PC-3 (cell line): ENCODE data around the gene DENND5B. TPM values are rescaled to one million over a fixed set of nuclear protein-coding genes. Genes with fewer than 3 reads are reported as not detected.
"Not testable (repeated sequence)": the region's sequence is repeated elsewhere in the genome, so short reads cannot be mapped to it uniquely, and the experiment has no call there.

Experiments used
- ATAC-seq: fragments of 200-7000 bp; cut with Tn5 transposase; 2 replicates; pipeline ENCODE4 v1.9.1; 2020; ENCODE audit warnings: mild to moderate bottlenecking, moderate library complexity
- BruUV-seq: library from RNA; stranded (reverse); fragments of 400-500 nt; replicated peaks from 2 replicates; lab custom pipeline; 2021; lab: Mats Ljungman, UMichigan
- CTCF ChIA-PET: fragments of 300-600 bp; sonication (Branson Sonifier 250); formaldehyde crosslinking; loops from one replicate; lab custom pipeline; 2022; ENCODE audit warnings: antibody characterized with exemption; lab: Charles Lee
- POLR2A ChIA-PET: fragments of 300-600 bp; sonication (Branson Sonifier 250); formaldehyde crosslinking; loops from one replicate; lab custom pipeline; 2022; ENCODE audit warnings: antibody characterized with exemption; ENCODE audit not compliant: unreplicated experiment; lab: Charles Lee
- DNase-seq: peaks from one replicate; pipeline ENCODE4 v3.0.0-alpha.2; 2015
- H2AFZ ChIP-seq: fragments of 300-600 bp; sonication (generic); 2 replicates; pipeline ENCODE4 v1.6.0; 2016; ENCODE audit warnings: antibody characterized with exemption, low read length
- H3F3A ChIP-seq: fragments of 300-600 bp; sonication (generic); one replicate; pipeline ENCODE4 v1.6.0; 2017; ENCODE audit warnings: antibody characterized with exemption, low read length, control low read depth, mild to moderate bottlenecking; ENCODE audit not compliant: unreplicated experiment
- H3K27ac ChIP-seq: fragments of 300-600 bp; sonication (generic); 2 replicates; pipeline ENCODE4 v1.5.1; 2016; ENCODE audit warnings: mild to moderate bottlenecking, low read length
- H3K27me3 ChIP-seq: fragments of 300-600 bp; sonication (generic); 2 replicates; pipeline ENCODE4 v1.6.1; 2016; ENCODE audit warnings: low read length, mixed read lengths
- H3K36me3 ChIP-seq: fragments of 300-600 bp; sonication (generic); 2 replicates; pipeline ENCODE4 v1.6.1; 2016; ENCODE audit warnings: low read depth, mixed run types, low read length, mixed read lengths
- H3K4me1 ChIP-seq: fragments of 300-600 bp; sonication (generic); 2 replicates; pipeline ENCODE4 v1.5.1; 2016; ENCODE audit warnings: low read length; ENCODE audit not compliant: insufficient read depth
- H3K4me2 ChIP-seq: fragments of 300-600 bp; sonication (generic); 2 replicates; pipeline ENCODE4 v1.6.0; 2016; ENCODE audit warnings: low read length
- H3K4me3 ChIP-seq: fragments of 300-600 bp; sonication (generic); 2 replicates; pipeline ENCODE4 v1.5.1; 2016; ENCODE audit warnings: mild to moderate bottlenecking, low read length, mixed read lengths
- H3K79me2 ChIP-seq: fragments of 300-600 bp; sonication (generic); 2 replicates; pipeline ENCODE4 v1.6.1; 2017; ENCODE audit warnings: low read length, mixed read lengths
- H3K9ac ChIP-seq: fragments of 300-600 bp; sonication (generic); 2 replicates; pipeline ENCODE4 v1.6.0; 2016; ENCODE audit warnings: mild to moderate bottlenecking, low read length
- H3K9me2 ChIP-seq: fragments of 300-600 bp; sonication (generic); replicated peaks from 2 replicates; pipeline ENCODE4 v1.6.1; 2016; ENCODE audit warnings: mixed run types, low read length, mixed read lengths
- H3K9me3 ChIP-seq: fragments of 300-600 bp; sonication (generic); 2 replicates; pipeline ENCODE4 v1.6.1; 2016; ENCODE audit warnings: low read length, mixed read lengths
- H4K20me1 ChIP-seq: fragments of 300-600 bp; sonication (generic); 2 replicates; pipeline ENCODE4 v1.6.1; 2016; ENCODE audit warnings: low read length, mixed read lengths
- EZH2 ChIP-seq: fragments of 300-600 bp; sonication (generic); IDR thresholded peaks from one replicate; pipeline ENCODE4 v1.6.1; 2017; ENCODE audit warnings: antibody characterized with exemption, mild to moderate bottlenecking, low read length; ENCODE audit not compliant: unreplicated experiment
- EZH2phosphoT487 ChIP-seq: fragments of 300-600 bp; sonication (generic); IDR thresholded peaks from 2 replicates; pipeline ENCODE4 v1.6.1; 2018; ENCODE audit warnings: mild to moderate bottlenecking, antibody characterized with exemption, low read length, borderline replicate concordance
- intact Hi-C: fragments of 100-400 bp; cut with micrococcal nuclease; formaldehyde crosslinking; loops from 2 replicates; pipeline ENCODE4 v1.9.0; 2023
- total RNA-seq: library from RNA; depleted of rRNA; stranded (reverse); fragments of >200 nt; gene quantifications from 2 replicates; pipeline ENCODE4 v1.2.3, GENCODE V29; 2014
- TF ChIP-seq, protein P1 (sequence below): fragments of 300-600 bp; sonication (generic); conservative IDR thresholded peaks from 2 replicates; pipeline ENCODE4 v1.5.1; 2017; ENCODE audit warnings: antibody characterized with exemption, low read depth, mild to moderate bottlenecking, low read length

The DENND5B gene
- total RNA-seq, 1 experiment from 2014 or later, result 4.2 TPM

DNA sequence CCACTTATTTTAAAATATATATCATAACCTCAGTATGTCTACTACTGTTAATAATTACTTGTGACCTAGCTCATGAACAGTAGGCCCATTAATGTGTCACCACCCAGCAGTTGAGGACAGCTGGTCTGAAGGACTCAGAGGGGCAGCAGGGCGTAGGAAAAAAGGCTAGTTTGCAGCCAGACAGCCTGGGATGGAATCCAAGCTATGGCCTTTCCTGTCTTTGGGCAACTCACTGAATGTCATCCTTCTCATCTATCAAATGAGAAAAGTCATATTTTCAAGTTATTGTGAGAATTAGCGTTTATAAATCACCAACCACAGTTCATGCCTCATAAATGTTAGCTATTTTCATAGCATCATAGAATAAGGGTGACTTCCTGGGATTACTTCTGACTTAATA lies 12.3 kb downstream of the DENND5B start:
- ATAC-seq, result no peak
- Histone ChIP-seq H3K9me2 (no peaks in the 10 kb centered on the region), H3K36me3 (no peaks in the 10 kb centered on the region), H3K9me3 (no peaks in the 10 kb centered on the region), H3K4me1 (no peaks in the 10 kb centered on the region), H3F3A (no peaks in the 10 kb centered on the region), H3K4me2 (no peak overlapping the region), H3K9ac (no peak overlapping the region), H2AFZ (no peak overlapping the region), H3K27me3 (no peaks in the 10 kb centered on the region), H3K27ac (no peak overlapping the region), H3K79me2 (no peaks in the 10 kb centered on the region), H3K4me3 (no peak overlapping the region), H4K20me1 (no peaks in the 10 kb centered on the region)
- no peak for TF ChIP-seq EZH2phosphoT487
- TF ChIP-seq EZH2, result no peak
- TF ChIP-seq, protein P1, sequence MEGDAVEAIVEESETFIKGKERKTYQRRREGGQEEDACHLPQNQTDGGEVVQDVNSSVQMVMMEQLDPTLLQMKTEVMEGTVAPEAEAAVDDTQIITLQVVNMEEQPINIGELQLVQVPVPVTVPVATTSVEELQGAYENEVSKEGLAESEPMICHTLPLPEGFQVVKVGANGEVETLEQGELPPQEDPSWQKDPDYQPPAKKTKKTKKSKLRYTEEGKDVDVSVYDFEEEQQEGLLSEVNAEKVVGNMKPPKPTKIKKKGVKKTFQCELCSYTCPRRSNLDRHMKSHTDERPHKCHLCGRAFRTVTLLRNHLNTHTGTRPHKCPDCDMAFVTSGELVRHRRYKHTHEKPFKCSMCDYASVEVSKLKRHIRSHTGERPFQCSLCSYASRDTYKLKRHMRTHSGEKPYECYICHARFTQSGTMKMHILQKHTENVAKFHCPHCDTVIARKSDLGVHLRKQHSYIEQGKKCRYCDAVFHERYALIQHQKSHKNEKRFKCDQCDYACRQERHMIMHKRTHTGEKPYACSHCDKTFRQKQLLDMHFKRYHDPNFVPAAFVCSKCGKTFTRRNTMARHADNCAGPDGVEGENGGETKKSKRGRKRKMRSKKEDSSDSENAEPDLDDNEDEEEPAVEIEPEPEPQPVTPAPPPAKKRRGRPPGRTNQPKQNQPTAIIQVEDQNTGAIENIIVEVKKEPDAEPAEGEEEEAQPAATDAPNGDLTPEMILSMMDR, result no peak
- CTCF ChIA-PET, result no interaction called here
- no TSS peak for BruUV-seq
- intact Hi-C loops, result no loop called here
- POLR2A ChIA-PET, result no interaction called here
- no peak for DNase-seq

DNA sequence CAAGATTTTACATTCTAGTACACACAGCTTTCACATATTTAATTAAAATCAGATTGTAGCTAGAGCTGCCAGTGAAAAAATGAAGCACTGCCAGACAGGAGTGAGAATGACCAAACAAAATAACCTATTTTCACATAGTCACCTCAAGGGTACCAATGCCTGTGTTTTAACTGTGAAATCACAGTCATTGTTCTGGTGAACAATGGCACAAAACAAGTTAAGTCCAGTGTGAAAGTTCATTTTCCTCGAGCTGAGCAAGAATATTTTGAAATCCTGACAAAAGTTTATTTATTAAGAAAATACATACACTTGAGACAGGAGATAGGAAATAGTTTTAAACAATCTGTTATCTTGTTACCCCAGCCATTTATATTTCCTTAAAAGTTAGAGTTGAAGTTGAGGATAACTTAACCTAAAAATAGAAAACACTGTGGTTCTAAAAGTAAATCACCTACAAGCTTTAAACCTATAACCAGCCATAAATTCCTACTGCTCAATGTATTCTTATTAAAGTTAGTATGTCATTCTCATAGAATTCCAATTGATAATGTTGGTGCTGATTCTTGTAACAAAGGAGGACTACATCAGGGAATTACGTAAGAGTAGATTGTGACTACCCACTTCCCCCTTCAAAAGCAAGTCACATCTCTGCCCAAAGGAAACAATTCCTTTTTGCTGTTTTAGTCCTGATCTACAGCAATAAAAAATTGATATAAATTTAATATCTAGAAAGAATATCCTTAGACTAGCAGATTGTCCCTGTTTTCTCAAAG lies 15.9 kb downstream of the DENND5B start:
- no peak for ATAC-seq
- no peaks in the 10 kb centered on the region for H3K9me2 ChIP-seq
- no peaks in the 10 kb centered on the region for H3F3A ChIP-seq
- intact Hi-C loops, result no loop called here
- no peak overlapping the region for H2AFZ ChIP-seq
- no TSS peak for BruUV-seq
- H3K79me2 ChIP-seq, result no peaks in the 10 kb centered on the region
- H3K4me3 ChIP-seq, result no peak overlapping the region
- ChIA-PET POLR2A (no interaction called here), CTCF (no interaction called here)
- H3K9ac ChIP-seq, result no peak overlapping the region
- H3K27me3 ChIP-seq, result no peaks in the 10 kb centered on the region
- H3K4me1 ChIP-seq, result no peaks in the 10 kb centered on the region
- no peaks in the 10 kb centered on the region for H4K20me1 ChIP-seq
- DNase-seq, result no peak
- TF ChIP-seq EZH2, result no peak
- no peak for TF ChIP-seq EZH2phosphoT487
- TF ChIP-seq, protein P1, result no peak
- H3K4me2 ChIP-seq, result no peak overlapping the region
- H3K9me3 ChIP-seq, result no peaks in the 10 kb centered on the region
- H3K36me3 ChIP-seq, result no peaks in the 10 kb centered on the region
- no peak overlapping the region for H3K27ac ChIP-seq

DNA sequence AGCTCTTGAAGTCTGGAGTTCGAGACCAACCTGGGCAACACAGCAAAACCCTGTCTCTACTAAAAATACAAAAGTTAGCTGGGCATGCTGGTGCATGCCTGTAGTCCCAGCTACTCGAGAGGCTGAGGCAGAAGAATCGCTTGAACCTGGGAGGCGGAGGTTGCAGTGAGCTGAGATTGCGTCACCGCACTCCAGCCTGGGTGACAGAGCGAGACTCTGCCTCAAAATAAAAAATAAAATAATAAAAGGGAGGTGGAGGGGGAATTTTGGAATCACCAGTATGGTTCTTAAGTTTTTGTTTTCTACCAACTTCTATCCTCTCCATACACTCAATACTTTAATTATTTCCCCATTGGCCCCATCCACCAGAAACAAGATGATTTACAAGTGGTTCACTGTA lies 16.6 kb downstream of the DENND5B start:
- POLR2A ChIA-PET, BruUV-seq, H3K9ac ChIP-seq, H3K36me3 ChIP-seq, H2AFZ ChIP-seq, H3F3A ChIP-seq, H3K9me3 ChIP-seq, H3K4me1 ChIP-seq, H3K4me2 ChIP-seq, DNase-seq, H3K79me2 ChIP-seq, H3K27me3 ChIP-seq, H3K4me3 ChIP-seq, H3K27ac ChIP-seq, ATAC-seq, H4K20me1 ChIP-seq, H3K9me2 ChIP-seq, CTCF ChIA-PET, intact Hi-C loops: not testable (repeated sequence)
